HepG2 (cell line): ENCODE results near the gene RPS27A. TPM values are rescaled to one million over a fixed set of nuclear protein-coding genes. Genes with fewer than 3 reads are reported as not detected.

Experiments
- ATF3 ChIP-seq: sonication (generic); formaldehyde crosslinking; IDR thresholded peaks from 2 replicates; pipeline ENCODE4 v1.4.0; 2020; ENCODE audit warnings: missing genetic modification reagents
- BRF2 ChIP-seq: sonication (generic); formaldehyde crosslinking; IDR thresholded peaks from 2 replicates; pipeline ENCODE4 v1.8.1; 2022; ENCODE audit warnings: mild to moderate bottlenecking, missing genetic modification reagents
- HOXA9 ChIP-seq: sonication (generic); formaldehyde crosslinking; IDR thresholded peaks from 2 replicates; pipeline ENCODE4 v1.8.1; 2022; ENCODE audit warnings: missing genetic modification reagents, mild to moderate bottlenecking, moderate library complexity, borderline replicate concordance
- NR2F1 ChIP-seq, 2 experiments: fragments of 450-650 bp in 1 of 2; formaldehyde crosslinking in 1 of 2; IDR thresholded peaks; 2 replicates each; pipeline versions ENCODE4 v1.5.0 to v1.6.1; 2016 to 2020; ENCODE audit warnings: mild to moderate bottlenecking in 1 of 2, missing compliant biosample characterization in 1 of 2, missing genetic modification reagents in 1 of 2, moderate library complexity in 1 of 2
- NR2F6 ChIP-seq, 2 experiments: IDR thresholded peaks; 2 replicates each; pipeline ENCODE4 v1.6.1; 2016; ENCODE audit warnings: antibody characterized with exemption in 1 of 2, mild to moderate bottlenecking in 1 of 2
- NR3C1 ChIP-seq: sonication (generic); formaldehyde crosslinking; IDR thresholded peaks from 2 replicates; pipeline ENCODE4 v1.4.0; 2020; ENCODE audit warnings: missing genetic modification reagents
- RBM39 ChIP-seq: fragments of 200-400 bp; formaldehyde crosslinking; IDR thresholded peaks from one replicate; pipeline ENCODE4 v1.6.1; 2018; ENCODE audit warnings: antibody characterized with exemption, mild to moderate bottlenecking, low read depth, low read length; ENCODE audit not compliant: poor library complexity, severe bottlenecking
- SIX1 ChIP-seq: sonication (generic); formaldehyde crosslinking; IDR thresholded peaks from 2 replicates; pipeline ENCODE4 v1.4.0; 2020; ENCODE audit warnings: missing genetic modification reagents, borderline replicate concordance
- XRCC5 ChIP-seq: fragments of 200-400 bp; formaldehyde crosslinking; optimal IDR thresholded peaks from 2 replicates; pipeline ENCODE3; 2017; ENCODE audit warnings: mild to moderate bottlenecking, low read length
- YY1 ChIP-seq: IDR thresholded peaks from 2 replicates; pipeline ENCODE4 v1.6.1; 2011; ENCODE audit warnings: low read length, low read depth, moderate library complexity, mild to moderate bottlenecking; ENCODE audit not compliant: insufficient read depth, insufficient replicate concordance
- ZNF142 ChIP-seq: sonication (generic); formaldehyde crosslinking; IDR thresholded peaks from 2 replicates; pipeline ENCODE4 v1.4.0; 2020; ENCODE audit warnings: missing genetic modification reagents
- ZNF512B ChIP-seq: sonication (generic); formaldehyde crosslinking; IDR thresholded peaks from 2 replicates; pipeline ENCODE4 v1.5.1; 2020; ENCODE audit warnings: missing genetic modification reagents, mild to moderate bottlenecking, borderline replicate concordance
- ZNF547 ChIP-seq: sonication (generic); formaldehyde crosslinking; IDR thresholded peaks from 2 replicates; pipeline ENCODE4 v1.5.1; 2020; ENCODE audit warnings: mild to moderate bottlenecking, missing genetic modification reagents
- ZNF556 ChIP-seq: sonication (generic); formaldehyde crosslinking; IDR thresholded peaks from 2 replicates; pipeline ENCODE4 v1.4.0; 2020; ENCODE audit warnings: mild to moderate bottlenecking, missing genetic modification reagents, borderline replicate concordance
- ZNF562 ChIP-seq: sonication (generic); formaldehyde crosslinking; IDR thresholded peaks from 2 replicates; pipeline ENCODE4 v1.8.0; 2022; ENCODE audit warnings: missing genetic modification reagents, borderline replicate concordance
- ZNF816 ChIP-seq: sonication (generic); formaldehyde crosslinking; IDR thresholded peaks from 2 replicates; pipeline ENCODE4 v1.8.0; 2022; ENCODE audit warnings: missing genetic modification reagents, mild to moderate bottlenecking, borderline replicate concordance
- polyA plus RNA-seq, 8 experiments: library from polyadenylated mRNA; depleted of rRNA in 3 of 8; stranded (reverse) in 7 of 8; unstranded in 1 of 8; fragments of >200 nt; fragmentation: Illumina TruSeq in 4 of 8; extraction: Trizol in 4 of 8; gene quantifications; 2 replicates each; pipeline versions ENCODE4 v1.2.1 to v1.2.3, GENCODE V29; 2011 to 2016; ENCODE audit warnings: low read depth in 4 of 8, missing spikeins in 1 of 8, mixed read lengths in 1 of 8; ENCODE audit not compliant: insufficient read depth in 1 of 8
- total RNA-seq, 5 experiments: library from RNA; depleted of rRNA; stranded (reverse); fragments of >200 nt; fragmentation: Illumina TruSeq; extraction: Trizol; gene quantifications; 2 replicates each; pipeline ENCODE4 v1.2.3, GENCODE V29; 2016; ENCODE audit warnings: low read depth in 1 of 5

The RPS27A gene
- total and polyA plus RNA-seq, 2 of the 13 experiments (the other 11 are each of a cell fraction or from before 2014, with no cell fraction given) = 2,779 to 3,269 TPM

- peak; percentile 61; the same call in 1 of the 2 replicates for TF ChIP-seq ZNF547 (CRISPR knock-in tag)
- TF ChIP-seq ZNF142 (CRISPR knock-in tag) = no peak
- no peak for TF ChIP-seq NR3C1 (CRISPR knock-in tag)
- peak; percentile 35; the same call in 1 of the 2 replicates for TF ChIP-seq BRF2 (CRISPR knock-in tag)
- TF ChIP-seq ZNF562 (CRISPR knock-in tag) = no peak
- no peak for TF ChIP-seq HOXA9 (CRISPR knock-in tag)
- peak; percentile 52 for TF ChIP-seq RBM39
- peak; percentile 17 for TF ChIP-seq XRCC5
- 0 out of 4 replicates have a peak, but pooled peaks of 1 of the 2 experiments have one; percentile 13 for TF ChIP-seq NR2F1 (CRISPR knock-in tag; IDR thresholded peaks at IDR 0.05)
- peak; percentile 89 for TF ChIP-seq YY1
- TF ChIP-seq NR2F6 (IDR thresholded peaks at IDR 0.05) = peak; percentile 45; the same call in 1 of the 2 replicates
- peak; percentile 36 for TF ChIP-seq NR2F6 (CRISPR knock-in tag; IDR thresholded peaks at IDR 0.05)
- no peak; the same call in 1 of the 2 replicates for TF ChIP-seq ATF3 (CRISPR knock-in tag)
- no peak for TF ChIP-seq ZNF512B (CRISPR knock-in tag)
- peak; percentile 76; the same call in 1 of the 2 replicates for TF ChIP-seq ZNF556 (CRISPR knock-in tag)
- TF ChIP-seq ZNF816 = no peak
- TF ChIP-seq SIX1 = no peak; the same call in 1 of the 2 replicates
Observed at GRCh38 chr2:55232084-55232862, at the start of gene RPS27A, which contains the start of gene CLHC1 (continued).
